Measurements from ENCODE around the gene STYXL2.

Gene STYXL2

DNA sequence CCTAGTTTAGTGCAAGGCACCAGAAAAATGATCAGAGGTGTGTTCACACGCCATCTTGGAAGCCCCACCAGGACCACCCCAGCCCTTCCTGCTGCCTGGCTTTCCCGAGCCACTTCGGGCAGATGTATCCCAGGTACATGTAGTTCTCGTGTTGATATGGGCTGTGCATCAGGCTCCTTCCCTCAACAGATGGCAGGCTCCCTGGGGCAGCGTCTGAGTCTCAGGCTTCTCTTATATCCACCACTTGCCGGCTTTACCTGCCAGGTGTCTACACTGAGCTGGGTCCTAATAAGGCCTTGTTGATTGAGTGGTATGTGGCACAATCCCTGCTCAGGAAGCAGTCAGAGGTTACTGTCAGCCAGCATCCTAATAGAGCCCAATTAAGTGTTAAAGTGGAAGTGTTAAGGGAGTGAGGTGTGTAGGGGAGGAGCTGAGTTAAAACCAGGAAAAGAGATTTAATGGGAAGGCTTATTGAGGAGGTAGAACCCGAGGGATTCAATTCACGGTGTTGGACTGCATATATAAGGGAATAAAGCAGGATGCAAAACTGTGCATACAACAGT, 12.2 kb upstream of the STYXL2 start:
- DNase-seq (ENCODE audit: low read depth), result no peak

- no peak for DNase-seq (ENCODE audit: low read depth)
These were observed 11.3 kb upstream of the STYXL2 start for GRCh38 chr1:167082511-167083027.

- no peak for DNase-seq (ENCODE audit: low read depth)
These were observed 10.7 kb upstream of the STYXL2 start for GRCh38 chr1:167083066-167083665.

DNA sequence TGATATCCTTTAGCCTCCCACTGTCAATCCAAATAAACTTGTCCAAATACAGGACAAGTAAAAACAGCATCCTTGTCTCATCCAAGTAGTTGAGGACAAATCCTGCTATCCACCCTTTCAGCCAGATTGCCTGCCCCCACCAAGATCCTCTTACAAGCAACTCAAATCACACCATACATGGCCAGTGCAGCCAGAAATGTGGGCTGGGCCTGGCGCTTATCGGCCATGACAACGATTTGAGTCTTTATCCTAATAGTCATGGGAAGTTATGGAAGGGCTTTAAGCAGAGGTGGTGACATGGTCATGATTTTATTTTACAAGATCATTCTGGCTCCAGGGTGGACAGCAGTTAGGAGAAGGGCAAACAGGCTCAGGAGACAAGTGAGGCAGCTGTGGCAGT, 10.0 kb upstream of the STYXL2 start:
- DNase-seq (ENCODE audit: low read depth), result no peak

DNA sequence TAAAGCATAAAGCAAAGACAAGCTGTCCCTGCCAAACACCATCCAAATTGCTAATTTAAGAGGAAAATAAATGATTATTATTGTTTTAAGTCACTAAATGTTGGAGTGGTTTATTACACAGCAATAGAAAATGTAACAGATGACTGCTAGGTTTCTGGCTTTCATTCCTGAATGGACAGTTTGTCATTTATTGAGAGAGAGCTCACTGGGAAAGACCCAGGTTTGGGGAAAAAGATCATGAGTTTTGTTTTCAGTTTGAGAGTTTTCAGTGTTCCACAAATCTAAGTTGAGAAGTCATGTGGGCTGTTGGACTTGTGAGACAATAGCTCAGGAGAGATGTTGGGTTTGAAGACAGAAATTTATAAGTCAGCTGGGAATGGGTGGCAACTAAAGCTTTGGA, 9.1 kb upstream of the STYXL2 start:
- DNase-seq (ENCODE audit: low read depth), result no peak

DNA sequence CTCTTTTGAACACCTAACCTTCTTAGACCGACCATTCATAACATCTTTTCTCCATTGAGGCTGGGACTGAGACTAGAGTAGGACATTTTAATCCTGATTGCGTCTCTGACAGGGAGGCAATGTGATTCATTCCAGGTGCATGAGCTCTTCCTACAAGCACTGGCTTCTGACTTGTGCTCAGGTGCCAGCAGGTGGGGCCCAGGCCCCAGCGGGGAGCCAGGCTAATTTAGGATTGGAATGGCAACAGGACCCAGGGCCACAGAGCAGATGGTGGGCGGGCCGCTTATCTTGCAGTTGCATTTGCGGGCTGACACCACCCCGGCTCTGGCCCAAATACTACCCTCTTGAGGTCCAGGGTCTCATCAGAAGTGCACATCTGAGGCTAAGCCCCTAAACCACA, 7.8 kb upstream of the STYXL2 start:
- no peak for DNase-seq (ENCODE audit: low read depth)

DNA sequence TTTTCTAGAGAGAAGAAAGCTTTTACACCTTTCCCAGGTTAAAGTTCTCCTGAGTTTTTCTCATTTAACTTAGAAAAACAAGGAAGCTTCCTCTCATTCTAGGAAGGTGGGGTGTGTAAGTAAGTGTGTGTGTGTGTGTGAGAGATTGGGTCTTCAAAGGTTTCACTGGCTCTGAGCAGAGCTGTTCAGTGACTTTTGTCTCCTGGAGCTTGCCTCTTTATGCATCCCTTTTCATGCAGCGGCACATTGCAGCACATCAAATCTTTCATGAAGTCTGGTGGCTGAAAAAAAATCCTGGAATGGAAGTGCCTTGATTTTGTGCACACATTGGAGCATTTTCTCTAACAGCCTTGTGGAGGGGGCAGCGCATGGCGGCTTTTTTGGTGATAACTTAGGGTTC, 7.1 kb upstream of the STYXL2 start:
- DNase-seq (ENCODE audit: low read depth), result no peak

GRCh38 chr1:167088746-167089417, 5.0 kb upstream of the STYXL2 start:
- DNase-seq (ENCODE audit: low read depth), result no peak

DNA sequence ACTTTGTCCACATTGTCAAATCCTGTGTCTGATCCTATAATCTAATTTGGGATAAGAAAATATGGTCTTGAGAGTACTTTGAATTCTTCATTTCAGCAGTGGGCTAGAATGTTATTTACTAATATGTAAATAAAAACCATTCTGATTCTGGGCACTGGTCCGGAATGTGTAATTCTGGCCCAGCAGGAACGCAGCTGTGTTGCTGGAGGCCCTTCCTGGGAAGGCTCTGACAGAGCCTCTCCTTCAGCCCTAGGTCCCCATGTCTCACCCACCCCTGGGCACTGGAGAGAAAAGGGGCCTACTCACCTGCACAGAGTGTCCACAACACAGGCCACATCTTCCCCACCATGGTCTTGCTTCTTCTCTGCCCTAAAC, 3.9 kb upstream of the STYXL2 start:
- DNase-seq (ENCODE audit: low read depth), result no peak

- DNase-seq (ENCODE audit: low read depth), result no peak
These were observed 3.4 kb upstream of the STYXL2 start, which contains the start of gene GPA33 for GRCh38 chr1:167090314-167090942. Gene GPA33, minus strand, starts transcription at chr1:167090377. Its CDS starts 90 bp downstream, at chr1:167090287.

- no peak for DNase-seq (ENCODE audit: low read depth)
These were observed 1.2 kb upstream of the STYXL2 start for GRCh38 chr1:167092653-167093052.

DNA sequence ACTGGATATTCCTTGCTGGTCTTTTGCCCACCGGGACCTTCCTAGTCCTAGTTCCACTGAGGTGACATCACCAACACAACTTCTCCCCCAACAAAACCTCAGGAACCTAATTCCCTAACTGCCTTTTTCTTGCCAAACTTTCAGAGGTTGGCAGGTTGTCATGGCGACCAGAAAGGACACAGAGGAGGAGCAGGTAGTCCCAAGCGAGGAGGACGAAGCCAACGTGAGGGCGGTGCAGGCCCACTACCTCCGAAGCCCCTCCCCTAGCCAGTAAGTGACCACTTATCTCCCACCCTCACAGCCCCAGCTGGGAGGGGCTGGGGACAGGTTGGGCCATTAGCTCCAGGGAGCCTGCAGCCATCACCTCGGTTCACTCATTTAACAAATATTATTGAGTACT, 815 bp downstream of the STYXL2 start:
- no peak for DNase-seq (ENCODE audit: low read depth)

DNA sequence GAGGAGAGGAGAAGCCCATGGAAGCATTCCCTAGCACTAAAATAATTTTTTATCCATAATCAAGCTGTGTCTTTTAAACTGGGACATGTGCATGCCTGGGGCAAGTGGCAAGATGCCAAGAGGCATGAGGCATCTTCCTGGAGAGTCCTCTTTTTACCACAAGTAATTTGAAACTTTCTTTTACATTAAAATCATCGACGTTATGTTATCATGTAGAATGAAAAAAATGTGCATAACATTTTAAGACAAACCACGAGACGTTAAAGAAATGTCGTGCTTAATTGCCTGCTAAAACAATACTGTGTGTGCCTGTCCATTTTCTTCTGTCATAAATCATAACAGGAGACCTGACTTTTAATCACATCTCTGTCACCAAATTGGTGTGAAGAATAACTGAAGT, 1.5 kb downstream of the STYXL2 start:
- no peak for DNase-seq (ENCODE audit: low read depth)

DNA sequence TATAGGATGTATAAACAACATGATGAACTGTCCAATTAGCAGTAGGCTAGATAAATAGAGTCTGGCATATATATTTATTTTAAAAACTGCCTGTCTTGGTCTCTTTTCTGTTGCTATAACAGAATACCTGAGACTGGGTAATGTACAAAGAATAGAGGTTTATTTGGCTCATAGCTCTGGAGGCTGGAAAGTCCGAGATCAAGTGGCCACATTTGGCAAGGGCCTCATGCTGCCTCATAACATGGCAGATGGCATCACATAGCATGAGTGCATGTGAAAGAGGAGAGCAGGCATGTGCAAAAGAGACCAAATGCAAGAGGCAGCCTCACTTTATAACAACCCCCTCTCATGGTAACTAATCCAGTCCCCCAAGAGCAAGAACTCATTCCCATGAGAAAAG, 6.0 kb downstream of the STYXL2 start:
- no peak for DNase-seq (ENCODE audit: low read depth)

DNA sequence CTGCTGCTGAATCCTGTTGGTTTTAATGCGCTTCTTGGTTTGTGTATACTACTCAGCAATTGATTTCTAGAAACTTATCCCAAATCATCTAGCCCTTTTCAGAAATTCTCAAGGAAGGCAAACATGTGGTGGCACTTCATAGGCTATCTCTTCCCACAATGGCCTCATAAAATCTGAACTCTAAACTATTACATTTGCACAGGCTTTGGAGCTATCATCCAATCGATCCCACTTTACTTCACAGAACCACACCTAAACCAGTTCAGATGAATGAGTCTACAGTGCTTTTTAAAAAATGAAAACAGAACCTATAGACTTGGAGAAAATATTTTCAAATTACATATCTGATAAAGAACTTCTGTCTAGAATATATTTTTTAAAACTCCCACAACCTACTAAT, 6.9 kb downstream of the STYXL2 start:
- DNase-seq (ENCODE audit: low read depth), result no peak

DNA sequence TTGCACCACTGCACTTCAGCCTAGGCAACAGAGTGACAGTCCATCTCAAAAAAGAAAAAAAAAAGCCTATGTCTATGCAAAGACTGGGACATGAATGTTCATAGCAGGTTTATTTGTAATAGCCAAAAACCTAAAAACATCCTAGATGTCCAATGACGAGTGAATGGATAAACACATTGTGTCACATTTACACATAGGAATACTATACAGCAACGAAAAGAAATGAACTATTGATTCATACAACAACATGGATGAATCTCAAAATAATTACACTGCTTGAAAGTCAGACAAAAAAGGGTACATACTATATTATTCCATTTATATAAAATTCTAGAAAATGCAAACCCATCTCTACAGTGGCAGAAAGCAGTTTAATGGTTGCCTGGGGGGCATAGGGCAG, 7.9 kb downstream of the STYXL2 start:
- DNase-seq (ENCODE audit: low read depth), result no peak

- DNase-seq (ENCODE audit: low read depth), result no peak
These were observed 9.2 kb downstream of the STYXL2 start for GRCh38 chr1:167102906-167103573.

DNA sequence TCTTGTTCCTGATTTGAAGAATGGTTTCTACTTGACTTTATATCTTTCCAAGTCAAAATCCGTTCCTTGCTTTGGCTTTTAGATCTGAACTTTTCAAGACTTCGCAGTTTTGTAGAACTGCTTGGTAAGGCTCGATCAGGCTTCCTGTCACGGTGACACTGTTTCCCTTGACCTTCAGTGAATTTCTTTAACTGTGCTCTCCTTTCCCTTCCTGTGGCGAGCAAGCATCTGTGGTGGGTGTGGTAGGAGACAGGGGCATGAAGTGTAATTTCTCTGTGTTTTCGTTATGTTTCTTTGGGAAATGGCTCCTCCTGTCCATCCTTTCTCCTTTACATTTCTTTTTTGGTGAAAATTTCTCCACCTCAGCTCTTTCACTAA, 10.4 kb downstream of the STYXL2 start:
- no peak for DNase-seq (ENCODE audit: low read depth)

DNA sequence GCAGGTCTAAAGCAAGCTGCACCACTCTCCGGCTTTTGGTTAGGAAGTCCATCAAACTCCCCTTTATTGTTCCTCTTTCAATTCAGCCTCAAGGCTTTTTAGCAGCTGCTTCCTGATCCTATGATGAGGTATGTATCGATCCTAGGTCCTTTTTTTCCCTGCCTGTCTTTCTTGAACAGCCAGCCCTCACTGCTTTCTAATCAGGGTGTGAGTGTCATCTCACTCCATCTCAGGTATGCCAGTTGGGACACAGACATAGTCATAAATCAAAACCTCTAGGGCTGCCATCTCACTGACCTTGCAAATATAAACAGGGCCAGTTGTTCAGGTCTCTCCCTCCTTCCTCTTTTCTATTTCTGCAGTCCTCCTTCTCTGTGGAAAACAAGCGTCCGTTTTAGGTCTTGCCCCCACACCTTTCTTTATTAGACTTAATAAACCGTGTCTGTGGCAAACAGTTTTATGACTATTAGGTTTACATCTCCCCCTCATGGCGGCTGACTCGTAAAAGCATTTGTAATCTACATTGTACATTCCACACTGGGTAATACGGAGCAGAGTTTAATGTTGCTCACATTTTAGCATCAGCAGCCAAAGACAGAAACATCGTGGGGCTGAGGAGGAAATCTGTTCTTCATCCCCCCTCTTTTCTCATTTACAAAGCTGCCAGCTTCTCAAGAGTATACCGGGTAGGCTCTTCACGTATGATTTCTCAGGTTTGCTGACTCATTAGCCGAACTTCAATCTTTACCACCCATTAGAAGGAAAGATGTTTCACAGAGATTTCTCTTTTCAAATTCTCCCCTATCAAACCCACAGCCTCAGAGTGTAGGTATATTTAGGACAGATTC, 11.6 kb downstream of the STYXL2 start:
- no peak for DNase-seq (ENCODE audit: low read depth)

DNA sequence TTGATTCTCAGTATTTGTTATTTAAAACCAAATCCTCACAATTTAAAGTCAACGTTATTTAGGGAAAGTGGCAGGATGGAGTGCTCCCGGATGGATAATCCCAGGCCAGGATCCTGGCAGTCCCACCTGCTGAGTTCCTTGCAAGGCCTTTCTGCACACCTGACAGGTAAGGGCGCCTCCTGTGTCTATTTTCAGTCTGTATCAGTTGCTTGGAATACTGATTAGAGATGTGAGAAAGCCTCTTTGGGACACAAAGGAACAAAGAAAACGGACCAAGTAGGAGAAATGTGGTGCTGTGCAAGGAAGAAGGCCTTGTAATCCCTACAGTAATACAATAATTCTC, 12.2 kb downstream of the STYXL2 start:
- no peak for DNase-seq (ENCODE audit: low read depth)

DNA sequence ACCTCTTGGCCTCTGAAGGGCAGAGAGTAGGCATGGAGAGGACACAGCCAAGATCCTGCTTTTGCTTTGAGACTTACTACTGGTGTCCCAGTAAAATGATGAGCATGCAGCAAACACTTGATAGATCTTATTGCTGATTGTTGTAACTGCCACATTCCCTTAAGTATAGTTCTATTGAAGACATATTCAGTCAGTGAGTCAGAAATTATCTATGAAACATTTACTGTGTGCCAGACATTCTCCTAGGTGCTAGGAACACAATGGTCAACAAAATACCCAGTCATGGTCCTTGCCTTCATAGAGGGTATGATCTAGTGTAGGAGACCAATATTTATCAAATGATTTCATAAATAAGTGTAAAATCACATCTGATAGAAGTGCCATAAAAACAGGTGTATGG, 13.6 kb downstream of the STYXL2 start:
- no peak for DNase-seq (ENCODE audit: low read depth)

DNA sequence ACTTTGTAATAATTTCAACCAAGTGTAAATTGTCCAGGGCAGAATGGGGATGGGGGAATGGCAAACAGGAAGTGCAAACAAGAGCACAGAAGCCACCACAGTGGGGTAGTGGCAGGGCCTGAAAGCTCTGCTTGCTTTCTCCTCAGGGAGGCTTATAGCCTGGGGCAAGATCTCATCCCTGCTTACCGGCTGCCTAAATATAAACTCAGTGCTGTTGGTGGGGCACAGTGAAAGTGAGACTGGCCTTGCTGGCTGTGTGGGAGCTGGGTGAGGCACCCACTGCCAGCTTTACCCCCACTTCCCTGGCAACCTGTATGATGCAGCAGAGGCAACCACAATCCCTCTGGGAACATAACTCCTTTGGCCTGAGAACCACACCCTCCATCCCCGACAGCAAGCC, 15.2 kb downstream of the STYXL2 start:
- DNase-seq (ENCODE audit: low read depth), result no peak
